RWPE2 (cell line): ENCODE results near the gene MYH3.
"Not testable (repeated sequence)": the region's sequence is repeated elsewhere in the genome, so short reads cannot be mapped to it uniquely, and the experiment has no call there.

Experiments used
- ATAC-seq: fragments of 200-7000 bp; cut with Tn5 transposase; 3 replicates; pipeline ENCODE4 v1.9.1; 2021; ENCODE audit warnings: low read depth
- DNase-seq: peaks from one replicate; pipeline ENCODE4 v3.0.0-alpha.2; 2020; ENCODE audit warnings: low spot score
- H3K27ac ChIP-seq: fragments of 450-650 bp; 2 replicates; pipeline ENCODE4 v1.5.1; 2017; ENCODE audit warnings: mild to moderate bottlenecking; ENCODE audit not compliant: poor library complexity, severe bottlenecking
- H3K27me3 ChIP-seq: fragments of 250-450 bp; sonication (Bioruptor Pico); 2 replicates; pipeline ENCODE4 v1.5.1; 2021; ENCODE audit warnings: mild to moderate bottlenecking, moderate library complexity; ENCODE audit not compliant: insufficient read depth, poor library complexity, severe bottlenecking
- H3K36me3 ChIP-seq: fragments of 250-450 bp; sonication (Bioruptor Pico); 2 replicates; pipeline ENCODE4 v1.5.1; 2020; ENCODE audit warnings: low read depth, mild to moderate bottlenecking, moderate library complexity
- H3K4me1 ChIP-seq: fragments of 250-450 bp; sonication (Bioruptor Pico); 2 replicates; pipeline ENCODE4 v1.5.1; 2021; ENCODE audit warnings: mild to moderate bottlenecking, moderate library complexity; ENCODE audit not compliant: insufficient read depth, poor library complexity, severe bottlenecking
- H3K4me3 ChIP-seq: fragments of 250-450 bp; sonication (Bioruptor Pico); 2 replicates; pipeline ENCODE4 v1.5.1; 2021; ENCODE audit warnings: mild to moderate bottlenecking, moderate library complexity; ENCODE audit not compliant: severe bottlenecking
- H3K9me3 ChIP-seq: fragments of 250-450 bp; sonication (Bioruptor Pico); 2 replicates; pipeline ENCODE4 v1.5.1; 2021; ENCODE audit warnings: mild to moderate bottlenecking, moderate library complexity; ENCODE audit not compliant: severe bottlenecking
- TF ChIP-seq, protein P1 (sequence below): fragments of 450-650 bp; IDR thresholded peaks from one replicate; pipeline ENCODE4 v1.5.1; 2017; ENCODE audit warnings: mild to moderate bottlenecking, moderate library complexity; ENCODE audit not compliant: poor library complexity, severe bottlenecking

The MYH3 gene

DNA sequence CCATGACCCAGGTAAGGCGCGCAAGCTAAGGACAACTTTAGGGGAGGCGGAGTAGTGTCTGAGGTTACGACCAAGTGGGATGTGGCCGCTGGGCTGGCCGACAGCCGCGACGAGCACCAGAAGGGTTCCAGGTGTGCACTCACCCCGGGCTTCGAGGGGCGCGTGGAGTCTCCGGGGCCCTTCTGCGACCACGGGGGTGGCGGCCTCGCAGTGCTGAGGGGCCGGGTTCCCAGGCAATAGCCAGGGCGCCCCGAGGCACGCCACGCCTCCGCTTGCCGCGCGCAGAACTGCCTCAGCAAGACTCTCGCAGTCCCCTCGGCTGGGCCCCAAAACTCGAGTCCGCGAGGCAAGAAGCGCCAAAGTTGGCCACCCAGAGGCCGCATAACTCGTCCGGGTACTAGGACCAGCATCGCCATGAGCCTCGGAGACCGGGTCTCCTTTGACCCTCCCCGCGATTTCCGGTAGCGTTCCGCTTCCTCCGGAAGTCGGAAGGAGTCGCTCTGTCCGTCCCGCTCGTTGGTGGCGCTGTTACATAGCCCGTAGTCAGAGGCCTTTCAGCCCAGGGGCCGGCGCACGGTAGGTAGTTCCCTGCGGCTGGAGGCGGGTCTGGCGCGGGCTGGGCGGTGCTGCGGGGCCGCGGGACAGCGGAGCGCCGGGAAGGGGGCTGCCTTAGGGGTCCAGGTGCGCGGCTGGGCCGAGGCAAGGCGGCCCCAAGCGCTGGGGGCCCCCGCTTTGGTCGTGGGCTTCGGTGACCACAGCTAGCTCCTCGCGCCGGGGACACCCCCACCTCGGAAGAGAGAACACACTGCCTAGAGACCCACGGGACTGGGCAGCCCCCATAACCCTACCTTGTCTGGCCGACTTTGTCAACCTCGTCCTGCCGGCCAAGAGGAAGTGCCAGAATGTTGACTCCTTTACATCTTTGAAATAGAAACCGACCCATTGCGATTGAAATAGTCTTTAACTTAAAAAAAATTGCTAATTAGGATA is 40.3 kb upstream of the MYH3 start, which contains the start of the genes ADPRM and SCO1:
ADPRM (plus strand) TSS at position 503 of the 990 bp plus-strand sequence. CDS start 7,333 bp downstream, outside the sequence.
SCO1 (minus strand) TSS at position 442 of the 990 bp plus-strand sequence; CDS start at position 416, 26 bp downstream.
- Histone ChIP-seq H3K4me1 (peaks cover 5% of the 10 kb centered on the region), H3K36me3 (peaks cover 34% of the 10 kb centered on the region), H3K27me3 (no peaks in the 10 kb centered on the region), H3K9me3 (no peaks in the 10 kb centered on the region), H3K4me3 (peak within 1 kb of the TSS; percentile 77), H3K27ac (peak within 1 kb of the TSS; percentile 85)
- DNase-seq (peak; percentile 93), ATAC-seq (peak; percentile 96)
- TF ChIP-seq, protein P1, sequence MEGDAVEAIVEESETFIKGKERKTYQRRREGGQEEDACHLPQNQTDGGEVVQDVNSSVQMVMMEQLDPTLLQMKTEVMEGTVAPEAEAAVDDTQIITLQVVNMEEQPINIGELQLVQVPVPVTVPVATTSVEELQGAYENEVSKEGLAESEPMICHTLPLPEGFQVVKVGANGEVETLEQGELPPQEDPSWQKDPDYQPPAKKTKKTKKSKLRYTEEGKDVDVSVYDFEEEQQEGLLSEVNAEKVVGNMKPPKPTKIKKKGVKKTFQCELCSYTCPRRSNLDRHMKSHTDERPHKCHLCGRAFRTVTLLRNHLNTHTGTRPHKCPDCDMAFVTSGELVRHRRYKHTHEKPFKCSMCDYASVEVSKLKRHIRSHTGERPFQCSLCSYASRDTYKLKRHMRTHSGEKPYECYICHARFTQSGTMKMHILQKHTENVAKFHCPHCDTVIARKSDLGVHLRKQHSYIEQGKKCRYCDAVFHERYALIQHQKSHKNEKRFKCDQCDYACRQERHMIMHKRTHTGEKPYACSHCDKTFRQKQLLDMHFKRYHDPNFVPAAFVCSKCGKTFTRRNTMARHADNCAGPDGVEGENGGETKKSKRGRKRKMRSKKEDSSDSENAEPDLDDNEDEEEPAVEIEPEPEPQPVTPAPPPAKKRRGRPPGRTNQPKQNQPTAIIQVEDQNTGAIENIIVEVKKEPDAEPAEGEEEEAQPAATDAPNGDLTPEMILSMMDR: peak; percentile 26

DNA sequence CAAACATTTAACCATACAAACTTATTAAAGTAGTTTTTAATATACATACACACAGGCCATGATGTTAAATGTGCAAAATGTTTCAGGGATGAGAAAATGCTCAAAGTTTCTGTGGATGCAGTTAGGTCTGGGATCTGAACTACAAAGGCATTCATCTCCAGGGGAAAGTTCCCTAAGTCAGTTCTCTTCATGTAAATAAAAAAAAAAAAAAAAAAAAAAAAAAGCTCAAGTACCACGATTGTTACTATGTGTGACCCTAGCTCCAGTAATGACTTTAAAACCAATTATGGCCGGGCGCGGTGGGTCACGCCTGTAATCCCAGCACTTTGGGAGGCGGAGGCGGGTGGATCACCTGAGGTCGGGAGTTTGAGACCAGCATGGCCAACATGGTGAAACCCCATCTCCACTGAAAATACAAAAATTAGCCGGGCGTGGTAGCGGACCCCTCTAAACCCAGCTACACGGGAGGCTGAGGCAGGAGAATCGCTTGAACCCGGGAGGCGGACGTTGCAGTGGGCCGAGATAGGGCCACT is 38.8 kb upstream of the MYH3 start:
- not testable (repeated sequence) for H3K27me3 ChIP-seq, H3K9me3 ChIP-seq, H3K27ac ChIP-seq, DNase-seq, H3K4me1 ChIP-seq, ATAC-seq
- Histone ChIP-seq H3K4me3 (peak overlapping the region; percentile 77), H3K36me3 (peaks cover 48% of the 10 kb centered on the region)

DNA sequence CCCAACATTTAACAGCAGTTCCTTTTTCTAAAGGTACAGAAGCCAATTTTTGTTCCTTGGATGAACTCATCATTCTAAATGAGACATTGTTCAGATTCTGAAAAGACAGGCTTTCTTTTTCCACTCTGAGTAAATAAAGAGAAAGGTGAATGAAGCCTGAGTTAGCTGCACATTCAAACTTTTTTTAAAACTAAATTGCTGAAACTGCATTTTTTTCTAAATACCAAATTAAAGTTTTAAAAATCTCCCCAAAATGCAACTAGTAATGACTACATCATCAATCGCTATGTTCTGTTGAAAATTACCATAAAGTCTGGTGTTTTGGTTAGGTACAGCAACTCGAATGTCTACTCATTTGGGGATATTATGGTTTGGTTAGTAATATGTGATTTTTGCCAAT is 30.4 kb upstream of the MYH3 start:
- H3K4me3 ChIP-seq: no peak overlapping the region
- peaks cover 97% of the 10 kb centered on the region for H3K36me3 ChIP-seq
- ATAC-seq: no peak
- H3K27me3 ChIP-seq: no peaks in the 10 kb centered on the region
- DNase-seq: no peak
- no peaks in the 10 kb centered on the region for H3K4me1 ChIP-seq
- H3K9me3 ChIP-seq: no peaks in the 10 kb centered on the region
- TF ChIP-seq, protein P1: no peak
- no peak overlapping the region for H3K27ac ChIP-seq

DNA sequence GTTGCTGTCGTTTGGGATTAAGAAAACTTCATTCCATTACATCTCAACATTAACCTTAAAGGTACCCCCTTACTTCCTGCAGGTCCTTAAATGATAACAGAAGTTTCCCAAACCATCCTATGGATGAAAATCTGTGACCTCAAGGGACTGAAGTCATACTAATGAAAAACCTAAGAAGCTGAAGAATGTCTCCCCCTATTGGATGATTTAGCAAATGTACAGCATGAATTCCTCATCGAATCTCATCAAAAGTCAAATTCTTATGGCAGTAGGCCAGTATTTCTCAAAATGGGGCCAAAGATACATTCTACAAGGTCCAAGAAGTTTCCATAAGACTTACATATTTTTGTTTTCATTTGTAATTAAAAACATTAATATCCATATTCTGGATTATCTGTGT is 26.7 kb upstream of the MYH3 start:
- DNase-seq (no peak), ATAC-seq (no peak)
- Histone ChIP-seq H3K9me3 (no peaks in the 10 kb centered on the region), H3K36me3 (peaks cover 95% of the 10 kb centered on the region), H3K4me1 (no peaks in the 10 kb centered on the region), H3K27me3 (no peaks in the 10 kb centered on the region), H3K4me3 (no peak overlapping the region), H3K27ac (no peak overlapping the region)
- TF ChIP-seq, protein P1: peak; percentile 48

DNA sequence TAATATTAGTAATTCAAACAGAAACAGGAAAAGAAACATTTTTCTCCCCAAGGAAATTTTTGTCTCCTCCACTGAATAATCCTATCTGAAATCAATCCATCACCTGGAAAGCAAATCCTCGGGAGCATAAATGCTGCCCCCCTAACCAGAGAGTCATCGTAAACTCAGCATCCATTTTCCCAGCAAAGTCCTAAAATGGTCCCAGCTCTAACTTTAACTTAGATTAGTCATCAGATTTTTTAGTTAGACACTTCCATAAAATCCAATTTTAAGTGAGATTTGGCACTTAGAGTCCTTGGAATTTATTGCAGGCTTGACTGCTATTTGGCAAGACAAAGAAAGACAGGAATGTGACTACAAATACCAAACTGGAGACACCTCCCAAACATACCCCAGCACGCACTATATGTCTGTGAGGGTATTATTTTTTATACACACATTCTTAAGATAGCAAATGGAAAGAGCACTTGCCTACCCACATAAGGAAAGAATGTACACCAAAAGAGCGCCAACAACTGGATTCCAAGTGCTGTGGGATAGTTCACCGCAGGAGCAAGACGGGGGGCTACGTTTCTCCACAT is 24.8 kb upstream of the MYH3 start:
- no peaks in the 10 kb centered on the region for H3K27me3 ChIP-seq
- DNase-seq (no peak), ATAC-seq (no peak)
- no peak overlapping the region for H3K27ac ChIP-seq
- H3K9me3 ChIP-seq: no peaks in the 10 kb centered on the region
- H3K36me3 ChIP-seq: peaks cover 93% of the 10 kb centered on the region
- no peak overlapping the region for H3K4me3 ChIP-seq
- no peaks in the 10 kb centered on the region for H3K4me1 ChIP-seq
- TF ChIP-seq, protein P1: no peak
